CD4-positive, alpha-beta T cell treated with Interleukin-21 for 1 hour (primary cell): ENCODE results near the gene ABCA1.
"Not testable (repeated sequence)": the region's sequence is repeated elsewhere in the genome, so short reads cannot be mapped to it uniquely, and the experiment has no call there.

ENCODE experiments used
- DNase-seq: peaks from one replicate; pipeline ENCODE4 v3.0.0-alpha.2; 2020

Gene ABCA1

DNA sequence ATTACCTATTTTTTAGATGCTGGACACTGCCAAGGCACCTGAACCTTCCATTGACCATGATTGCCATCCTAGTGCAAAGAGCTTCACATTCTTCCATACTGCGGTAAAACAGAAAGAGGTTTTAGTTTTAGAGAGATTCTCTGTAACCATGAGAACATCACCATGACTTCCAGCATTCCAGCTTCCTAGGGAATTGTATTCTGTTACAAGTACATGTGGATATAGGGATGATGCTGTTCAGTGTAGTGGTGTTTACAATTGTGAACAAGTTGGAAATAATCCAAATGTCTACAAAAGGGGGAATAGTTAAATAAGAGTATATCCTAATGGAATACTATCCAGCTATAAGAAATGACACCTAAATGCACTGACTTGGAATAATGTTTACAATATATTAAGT lies 141.7 kb downstream of the ABCA1 start:
- DNase-seq, result no peak

DNA sequence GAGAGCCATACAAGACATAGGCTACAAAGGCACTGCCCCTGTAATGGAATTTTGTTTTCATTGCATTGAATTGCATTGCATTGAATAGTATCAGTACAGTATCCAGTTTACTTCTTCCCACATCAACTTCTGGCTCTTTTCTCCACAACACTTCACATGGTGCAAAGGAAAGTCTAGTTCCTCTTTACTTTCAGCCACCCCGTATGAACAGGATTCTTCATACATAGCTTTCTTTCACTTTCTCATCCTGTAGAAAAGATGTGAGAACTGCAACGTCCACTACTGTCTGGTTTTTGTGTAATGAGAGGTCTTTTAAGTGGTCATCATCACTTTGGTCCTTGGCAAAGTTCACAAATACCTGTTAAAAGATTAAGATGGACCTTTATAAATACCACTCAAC lies 143.9 kb downstream of the ABCA1 start:
- DNase-seq, result no peak

GRCh38 chr9:104783588-104783987 lies 144.4 kb downstream of the ABCA1 start:
- DNase-seq, result no peak

DNA sequence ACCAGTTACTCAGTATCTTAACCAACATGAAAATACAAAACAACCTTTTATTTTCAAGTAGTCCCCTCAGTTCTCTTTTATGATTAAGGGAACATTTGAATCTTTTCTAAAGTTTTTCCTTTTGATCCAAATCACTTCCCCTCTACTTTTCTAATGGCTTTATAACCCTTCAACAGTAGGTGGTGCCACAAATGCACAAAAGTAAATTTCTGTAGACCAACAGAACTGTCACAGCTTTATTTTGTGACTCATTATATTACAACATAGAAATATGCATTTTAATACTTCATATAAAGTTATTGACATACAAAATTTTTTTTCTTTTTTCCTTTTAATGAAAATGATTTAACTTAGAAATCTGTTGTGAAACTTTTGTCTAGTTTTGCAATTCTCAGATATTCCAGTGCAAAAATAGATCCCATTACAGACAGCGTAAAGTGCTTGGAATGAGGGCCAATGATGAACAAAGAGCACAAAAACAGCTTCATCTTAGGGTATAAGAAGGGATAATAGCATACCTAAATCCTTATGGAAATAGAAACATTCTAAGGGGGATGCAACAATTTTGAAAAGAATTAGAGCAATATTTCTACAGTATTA lies 147.1 kb downstream of the ABCA1 start:
- DNase-seq, result peak; percentile 16

GRCh38 chr9:104779946-104780535 lies 147.9 kb downstream of the ABCA1 start:
- DNase-seq, result no peak

DNA sequence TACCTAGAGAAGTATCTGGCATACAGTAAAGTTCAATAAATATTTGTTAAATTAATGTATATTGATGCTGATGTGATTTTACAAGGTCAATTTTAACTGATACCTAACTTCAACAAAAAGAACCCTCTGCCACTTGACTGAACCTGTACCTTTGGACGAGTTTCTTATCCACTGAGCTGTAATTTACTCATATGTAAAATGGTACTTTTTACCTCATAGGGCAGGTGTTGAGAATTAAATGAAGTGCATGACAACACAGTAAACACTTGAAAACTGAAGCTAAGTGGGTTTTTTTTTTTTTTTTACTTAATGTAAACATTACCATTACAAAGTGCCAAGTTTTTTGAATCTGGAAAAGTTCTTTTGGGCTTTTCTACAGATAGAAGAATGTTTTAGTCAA lies 148.6 kb downstream of the ABCA1 start:
- DNase-seq, result no peak

- DNase-seq, result no peak
These were observed 149.2 kb downstream of the ABCA1 start for GRCh38 chr9:104778802-104779201.

DNA sequence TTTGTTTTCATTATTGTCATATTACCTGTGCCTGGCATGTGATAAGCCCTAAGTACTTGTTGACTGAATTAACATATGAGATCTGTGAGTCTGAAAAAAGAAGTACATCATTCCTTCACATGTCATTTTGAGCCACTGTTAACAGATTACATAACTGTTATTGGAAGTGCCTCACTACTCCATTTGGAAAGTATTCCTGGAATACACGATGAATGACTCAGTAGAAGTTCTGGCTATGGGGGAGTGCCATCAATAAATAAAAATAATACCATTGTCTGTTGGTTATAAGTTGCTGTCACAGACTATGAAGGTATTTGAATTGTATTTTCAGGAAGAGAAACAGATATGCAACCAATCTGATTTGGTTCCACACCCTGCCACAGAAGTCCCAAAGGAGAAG lies 151.2 kb downstream of the ABCA1 start:
- no peak for DNase-seq

- DNase-seq, result no peak
These were observed 152.0 kb downstream of the ABCA1 start for GRCh38 chr9:104775976-104776375.

DNA sequence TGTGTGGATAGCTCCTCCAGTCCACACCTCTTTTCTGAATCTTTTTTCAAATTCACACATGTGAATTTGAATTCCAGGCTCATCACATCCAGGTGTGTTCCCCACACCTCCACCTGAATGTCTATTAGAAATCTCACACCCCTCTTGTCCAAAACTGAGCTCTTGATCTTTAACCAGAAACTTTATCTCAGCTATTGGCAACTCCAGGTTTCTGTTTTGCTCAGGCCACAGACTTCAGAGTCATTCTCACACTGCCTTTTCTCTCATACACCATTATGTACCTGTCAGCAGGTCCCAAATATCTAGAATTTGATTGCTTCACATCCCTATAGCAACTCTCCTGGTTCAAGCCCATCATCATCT lies 152.4 kb downstream of the ABCA1 start:
- no peak for DNase-seq

- DNase-seq, result peak; percentile 15
These were observed 153.0 kb downstream of the ABCA1 start for GRCh38 chr9:104774831-104775573.

DNA sequence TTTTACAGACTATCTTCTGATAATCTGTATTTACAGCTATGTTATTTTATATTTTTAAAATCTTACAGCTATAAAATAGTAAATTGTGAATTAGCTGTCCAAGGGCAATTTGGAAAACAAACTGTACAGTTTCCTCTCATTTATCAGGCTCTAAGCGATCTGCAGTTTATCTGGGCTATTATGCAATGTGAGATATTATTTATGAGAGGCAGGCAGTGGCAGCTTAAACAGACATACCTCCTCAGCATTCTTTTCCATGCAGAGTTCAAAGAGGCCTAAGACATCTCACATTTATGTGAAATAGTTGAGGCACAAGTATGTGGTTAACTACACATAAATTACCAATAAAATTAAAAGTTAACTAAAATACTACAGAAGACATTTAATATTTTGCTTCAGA lies 153.8 kb downstream of the ABCA1 start:
- no peak for DNase-seq

DNA sequence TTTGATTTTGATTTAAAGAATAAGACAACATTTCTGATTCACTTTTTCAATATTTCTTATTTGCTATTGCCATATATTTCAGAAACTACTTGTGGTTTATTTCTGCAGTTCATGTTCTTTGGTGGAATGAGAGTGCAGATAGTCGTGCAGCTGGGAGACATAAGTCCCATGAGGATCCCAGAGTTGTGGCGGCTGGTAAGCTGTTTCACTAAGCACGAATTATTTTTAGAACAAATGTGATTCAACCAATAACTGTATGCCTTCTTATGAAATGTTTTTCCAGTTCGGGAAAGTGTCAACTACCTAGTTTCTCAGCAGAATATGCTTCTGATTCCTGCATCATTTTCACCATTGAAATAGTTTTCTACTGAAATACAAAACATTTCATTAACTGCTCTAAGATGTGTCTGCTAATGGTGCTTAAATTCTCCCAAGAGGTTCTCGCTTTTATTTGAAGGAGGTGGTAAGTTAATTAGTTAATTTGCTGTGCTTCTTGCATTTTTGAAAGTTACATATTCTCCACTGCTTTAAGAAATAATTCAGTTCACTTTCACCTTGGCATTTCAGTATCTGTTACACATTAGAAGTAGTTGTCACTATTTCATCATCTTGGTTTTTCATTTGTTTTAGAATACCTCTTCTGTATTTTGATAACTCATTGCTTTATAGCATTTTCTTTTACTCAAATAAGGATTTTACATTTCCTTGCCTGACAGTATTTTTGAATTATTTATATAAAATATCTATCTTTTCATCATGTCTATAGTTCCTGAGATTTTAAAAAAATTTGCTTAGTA lies 155.0 kb downstream of the ABCA1 start:
- DNase-seq, result no peak

GRCh38 chr9:104769655-104770054 lies 158.3 kb downstream of the ABCA1 start:
- no peak for DNase-seq

- DNase-seq, result not testable (repeated sequence)
These were observed 158.9 kb downstream of the ABCA1 start for GRCh38 chr9:104769029-104769428.

DNA sequence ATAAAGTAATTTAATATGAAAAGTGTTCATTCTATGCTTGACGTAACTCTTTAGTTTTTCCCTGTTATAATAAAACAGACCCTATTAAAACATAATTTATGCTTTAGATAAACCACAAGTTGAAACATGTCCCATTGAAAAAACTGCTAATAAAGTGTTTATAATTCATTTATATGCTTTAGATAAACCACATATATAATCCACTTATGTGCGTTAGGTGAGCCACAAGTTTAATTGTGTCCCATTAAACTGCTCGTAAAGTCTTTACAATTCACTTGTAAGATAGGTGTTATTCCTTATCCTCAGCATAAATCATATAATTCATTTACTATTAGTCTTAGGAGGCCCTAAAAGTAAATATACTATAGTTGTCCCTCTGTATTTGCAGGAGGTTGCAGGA lies 160.4 kb downstream of the ABCA1 start:
- no peak for DNase-seq

DNA sequence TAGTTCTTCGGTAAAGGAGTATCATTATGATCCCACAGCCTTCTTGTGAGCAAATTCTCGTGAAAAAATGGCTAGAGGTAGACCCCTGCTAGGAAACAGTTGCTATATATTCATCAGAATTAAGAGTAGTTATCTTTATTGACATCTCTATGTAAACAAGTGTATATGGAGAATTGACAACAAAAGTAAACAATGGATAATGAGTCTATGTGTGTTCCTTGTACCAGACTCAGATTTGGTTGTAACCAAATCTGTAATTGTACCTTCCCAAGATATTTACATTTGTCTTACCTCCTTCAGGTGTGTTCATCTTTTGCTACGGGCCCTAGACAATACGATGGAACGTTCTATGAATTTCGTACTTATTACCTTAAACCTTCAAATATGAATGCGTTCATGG lies 161.9 kb downstream of the ABCA1 start:
- DNase-seq, result no peak

DNA sequence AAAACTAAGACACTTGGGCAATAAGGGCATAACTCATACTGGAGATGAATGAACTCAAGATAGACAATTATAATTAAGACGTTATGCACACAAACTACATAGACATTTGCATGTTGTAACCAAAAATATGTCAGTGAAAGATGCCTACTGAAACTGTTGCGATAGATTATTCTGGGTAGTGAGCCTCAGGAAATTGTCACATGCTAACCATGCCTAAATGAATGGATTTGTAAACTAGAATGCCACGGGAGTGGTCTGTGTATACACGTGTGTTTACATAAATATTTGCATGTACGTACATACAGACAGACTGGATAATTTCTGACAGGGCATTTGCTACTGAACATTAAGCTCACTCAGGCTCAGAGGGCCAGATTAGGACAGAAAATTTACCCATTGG lies 162.8 kb downstream of the ABCA1 start:
- DNase-seq, result no peak

DNA sequence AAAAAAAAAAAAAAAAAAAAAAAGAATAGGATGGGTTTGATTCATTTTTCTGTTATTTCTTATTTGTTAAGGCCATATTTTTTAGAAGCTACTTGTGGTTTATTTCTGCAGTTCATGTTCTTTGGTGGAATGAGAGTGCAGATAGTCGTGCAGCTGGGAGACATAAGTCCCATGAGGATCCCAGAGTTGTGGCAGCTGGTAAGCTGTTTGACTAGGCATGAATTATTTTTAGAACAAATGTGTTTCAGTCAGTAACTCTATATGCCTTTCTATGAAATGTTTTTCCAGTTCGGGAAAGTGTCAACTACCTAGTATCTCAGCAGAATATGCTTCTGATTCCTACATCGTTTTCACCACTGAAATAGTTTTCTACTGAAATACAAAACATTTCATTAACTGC lies 169.0 kb downstream of the ABCA1 start:
- DNase-seq, result no peak

- no peak for DNase-seq
These were observed 177.7 kb downstream of the ABCA1 start for GRCh38 chr9:104750185-104750767.

DNA sequence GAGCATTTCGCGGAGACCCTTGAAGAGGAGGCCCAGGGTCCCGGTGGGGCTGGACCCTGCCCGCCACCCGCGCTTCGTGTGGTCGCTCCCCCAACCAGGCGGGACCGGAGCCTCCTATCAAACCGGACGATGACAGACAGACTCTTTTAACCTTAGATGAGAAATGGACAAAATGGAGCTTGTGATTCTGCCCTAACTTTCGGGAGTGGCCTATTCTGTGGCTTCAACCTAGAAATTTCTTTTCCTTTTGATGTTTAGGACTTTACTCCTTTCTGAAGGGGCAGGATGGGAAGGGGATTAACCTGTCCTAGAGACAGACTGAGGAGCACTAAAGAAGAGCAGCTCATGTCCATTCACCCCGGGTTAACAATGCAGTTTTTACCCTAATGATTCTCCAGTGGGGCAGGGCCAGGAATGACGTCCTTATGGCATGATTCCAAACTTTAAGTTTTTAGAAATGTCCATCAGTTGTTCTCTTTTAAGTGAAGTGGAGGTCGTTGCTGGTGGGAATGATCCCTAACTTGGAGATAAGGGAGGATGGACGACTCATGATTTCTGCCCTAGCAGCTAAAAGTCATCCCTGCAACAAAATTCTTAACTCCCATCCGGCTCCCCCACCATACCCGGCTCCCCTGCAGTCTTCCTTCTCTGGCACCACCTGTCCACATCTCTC lies 179.5 kb downstream of the ABCA1 start:
- DNase-seq, result no peak

DNA sequence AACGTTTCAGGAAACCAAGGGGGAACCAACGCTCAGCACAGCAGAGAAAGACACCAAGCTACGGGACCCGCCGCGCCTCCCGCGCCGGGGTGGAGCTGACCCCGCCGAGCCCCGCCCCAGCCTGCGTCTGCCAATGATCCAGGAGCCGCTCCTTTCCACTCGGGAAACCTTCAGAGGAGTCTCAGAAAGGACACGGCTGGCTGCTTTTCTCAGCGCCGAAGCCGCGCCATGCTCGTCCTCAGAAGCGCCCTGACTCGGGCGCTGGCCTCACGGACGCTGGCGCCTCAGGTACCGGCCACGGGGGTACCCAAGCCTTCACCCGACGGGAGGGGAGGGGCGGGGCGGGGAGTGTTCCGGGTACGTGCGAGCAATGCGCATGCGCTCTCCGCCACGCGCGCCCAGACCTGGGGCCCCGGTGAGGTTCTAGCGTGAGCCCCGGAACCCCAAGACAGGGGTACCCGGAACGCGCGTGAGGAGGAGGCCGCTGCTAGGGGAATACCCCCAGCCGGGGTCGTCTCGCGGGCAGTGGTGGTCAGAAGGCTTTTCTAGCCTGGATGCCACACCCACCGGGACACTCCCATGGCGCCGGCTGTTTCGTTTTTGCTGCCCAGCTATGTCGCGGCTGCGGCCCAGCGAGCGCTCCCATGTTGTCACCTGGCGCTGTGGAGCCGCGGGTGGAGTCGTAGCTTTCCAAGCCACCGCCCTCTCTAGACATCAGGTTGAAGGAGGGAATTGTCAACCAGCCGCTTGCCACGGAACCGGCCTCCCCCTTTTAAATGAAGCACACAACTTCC lies 180.2 kb downstream of the ABCA1 start, which contains the start of gene NIPSNAP3A:
TSS of gene NIPSNAP3A (plus strand) at position 119 of the 794 bp plus-strand sequence. CDS start at position 229, 110 bp downstream.
- DNase-seq, result peak; percentile 88
